Neural progenitor cell (in vitro differentiated cells): Measurements from ENCODE around the gene SLC47A1. TPM values are rescaled to one million over a fixed set of nuclear protein-coding genes. Genes with fewer than 3 reads are reported as not detected.

Experiments used
- DNase-seq: peaks from one replicate; pipeline ENCODE4 v3.0.0-alpha.2; 2016; ENCODE audit warnings: low spot score
- H2AFZ ChIP-seq: fragments of 200-600 bp; sonication (generic); replicated peaks from 2 replicates; pipeline ENCODE4 v1.6.1; 2016; ENCODE audit warnings: antibody characterized with exemption
- H3F3A ChIP-seq: fragments of 200-600 bp; sonication (generic); 2 replicates; pipeline ENCODE4 v1.6.1; 2016; ENCODE audit warnings: antibody characterized with exemption, low read depth
- H3K27ac ChIP-seq: fragments of 200-600 bp; sonication (generic); 2 replicates; pipeline ENCODE4 v1.5.1; 2016; ENCODE audit warnings: mild to moderate bottlenecking
- H3K27me3 ChIP-seq: fragments of 200-600 bp; sonication (generic); 2 replicates; pipeline ENCODE4 v1.6.1; 2016; ENCODE audit warnings: mild to moderate bottlenecking, moderate library complexity
- H3K36me3 ChIP-seq: fragments of 200-600 bp; sonication (generic); 2 replicates; pipeline ENCODE4 v1.5.1; 2016
- H3K4me1 ChIP-seq: fragments of 200-600 bp; sonication (generic); 2 replicates; pipeline ENCODE4 v1.6.1; 2016; ENCODE audit warnings: mixed run types
- H3K4me2 ChIP-seq: fragments of 200-600 bp; sonication (generic); 2 replicates; pipeline ENCODE4 v1.6.1; 2016
- H3K4me3 ChIP-seq: fragments of 200-600 bp; sonication (generic); 2 replicates; pipeline ENCODE4 v1.5.1; 2016
- H3K79me2 ChIP-seq: fragments of 200-600 bp; sonication (generic); 2 replicates; pipeline ENCODE4 v1.6.1; 2016; ENCODE audit warnings: low read depth
- H3K9ac ChIP-seq: fragments of 200-600 bp; sonication (generic); 2 replicates; pipeline ENCODE4 v1.6.1; 2016
- H3K9me3 ChIP-seq: fragments of 200-600 bp; sonication (generic); 2 replicates; pipeline ENCODE4 v1.5.1; 2016; ENCODE audit warnings: low read depth
- H4K20me1 ChIP-seq: fragments of 200-600 bp; sonication (generic); 2 replicates; pipeline ENCODE4 v1.6.1; 2016; ENCODE audit warnings: low read depth
- H3K27ac Mint-ChIP-seq: 3 replicates; pipeline ENCODE4 v1.8.0; 2021; ENCODE audit warnings: mixed read lengths
- H3K27me3 Mint-ChIP-seq: 2 replicates; pipeline ENCODE4 v1.8.0; 2022; ENCODE audit warnings: low read depth, mild to moderate bottlenecking, inconsistent platforms, moderate library complexity, mixed read lengths; ENCODE audit not compliant: insufficient read depth
- H3K36me3 Mint-ChIP-seq: 3 replicates; pipeline ENCODE4 v1.8.0; 2021; ENCODE audit warnings: mixed read lengths
- H3K4me1 Mint-ChIP-seq: 3 replicates; pipeline ENCODE4 v1.8.0; 2021; ENCODE audit warnings: mixed read lengths
- H3K4me3 Mint-ChIP-seq: 3 replicates; pipeline ENCODE4 v1.8.0; 2021; ENCODE audit warnings: mild to moderate bottlenecking, moderate library complexity, mixed read lengths
- H3K9me3 Mint-ChIP-seq: 3 replicates; pipeline ENCODE4 v1.8.0; 2020; ENCODE audit warnings: mixed read lengths
- EZH2 ChIP-seq: fragments of 200-600 bp; sonication (generic); IDR thresholded peaks from 2 replicates; pipeline ENCODE4 v1.6.1; 2017; ENCODE audit warnings: antibody characterized with exemption, mild to moderate bottlenecking, moderate library complexity
- EZH2phosphoT487 ChIP-seq: fragments of 200-600 bp; sonication (generic); IDR thresholded peaks from 2 replicates; pipeline ENCODE4 v1.6.1; 2017; ENCODE audit warnings: antibody characterized with exemption
- total RNA-seq: library from RNA; depleted of rRNA; stranded (reverse); fragments of >200 nt; gene quantifications from 2 replicates; pipeline ENCODE4 v1.2.3, GENCODE V29; 2015; ENCODE audit warnings: low replicate concordance
- TF ChIP-seq, protein P1 (sequence below): fragments of 200-600 bp; sonication (generic); IDR thresholded peaks from 2 replicates; pipeline ENCODE4 v1.5.1; 2017; ENCODE audit warnings: antibody characterized with exemption, mild to moderate bottlenecking

The SLC47A1 gene
- total RNA-seq, 1 donor from 2014 or later = 2.1 TPM

DNA sequence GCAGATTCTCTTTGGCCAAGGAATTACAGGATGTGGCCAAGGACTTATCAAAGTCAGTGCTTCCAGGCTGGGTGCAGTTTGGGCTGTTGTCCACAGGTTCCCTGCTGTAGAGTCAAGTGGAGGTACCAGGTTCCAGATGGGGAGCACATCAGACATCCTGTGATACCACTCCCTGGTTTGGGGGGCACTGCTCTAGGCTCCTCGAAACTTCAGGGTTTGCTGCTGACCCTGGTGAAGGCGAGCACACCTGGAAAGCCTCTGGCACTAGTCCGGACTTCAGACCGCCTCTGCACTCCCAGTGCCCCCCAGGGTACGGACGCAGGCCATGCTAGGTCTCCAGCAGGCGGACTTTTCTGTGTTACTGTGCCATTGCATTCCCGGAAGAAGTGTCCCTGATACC lies 10.7 kb downstream of the SLC47A1 start:
- Histone ChIP-seq H3K27ac (no peak overlapping the region), H3K4me3 (no peak overlapping the region), H3K4me1 (no peaks in the 10 kb centered on the region), H3K4me2 (no peak overlapping the region), H3K27me3 (no peaks in the 10 kb centered on the region), H3F3A (no peaks in the 10 kb centered on the region), H3K79me2 (no peaks in the 10 kb centered on the region), H2AFZ (no peak overlapping the region), H3K9ac (no peak overlapping the region), H3K36me3 (no peaks in the 10 kb centered on the region), H3K9me3 (no peaks in the 10 kb centered on the region), H4K20me1 (no peaks in the 10 kb centered on the region)
- H3K27ac Mint-ChIP-seq = no peak overlapping the region
- no peak overlapping the region for H3K4me3 Mint-ChIP-seq
- peaks cover 5% of the 10 kb centered on the region for H3K4me1 Mint-ChIP-seq
- H3K9me3 Mint-ChIP-seq = no peaks in the 10 kb centered on the region
- H3K36me3 Mint-ChIP-seq = no peaks in the 10 kb centered on the region
- DNase-seq = no peak
- TF ChIP-seq EZH2phosphoT487 = no peak
- H3K27me3 Mint-ChIP-seq = peaks cover 5% of the 10 kb centered on the region

DNA sequence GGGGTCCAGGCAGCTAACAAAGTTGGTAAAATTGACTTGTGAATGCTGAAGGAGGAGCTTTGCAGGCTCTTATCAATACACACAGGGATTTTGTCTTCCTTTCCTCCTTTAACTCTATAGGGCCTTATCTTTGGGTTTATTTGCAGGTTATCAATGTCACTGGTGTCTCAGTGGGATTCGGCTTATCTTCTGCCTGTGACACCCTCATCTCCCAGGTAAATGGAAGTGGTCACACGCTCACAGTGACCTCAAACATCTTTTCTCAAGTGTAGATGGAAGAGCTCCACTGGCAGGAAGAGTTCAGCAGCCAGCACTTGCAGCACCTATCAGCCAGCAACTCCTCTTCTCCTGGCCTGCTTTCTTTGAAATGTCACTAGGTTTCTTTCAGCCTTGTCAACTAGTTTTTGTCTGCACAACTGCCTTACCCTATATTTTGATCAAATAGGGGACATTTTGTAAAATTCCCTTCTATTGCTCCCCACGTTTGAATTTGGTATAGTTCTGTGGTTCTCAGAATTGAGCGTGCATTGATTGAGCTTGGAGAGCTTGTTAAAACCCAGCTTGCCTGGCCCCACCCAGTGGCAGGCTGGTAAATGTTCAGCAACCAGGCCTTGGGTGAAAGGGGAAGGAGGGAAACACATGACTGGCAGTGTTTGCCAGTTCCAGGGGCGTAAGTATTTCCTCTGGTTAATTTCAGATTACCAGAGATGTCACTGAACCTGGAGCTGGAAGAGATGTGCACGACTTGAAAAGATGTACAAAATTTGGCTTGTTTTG lies 12.8 kb downstream of the SLC47A1 start:
- Histone ChIP-seq H3K79me2 (no peaks in the 10 kb centered on the region), H3K9me3 (no peaks in the 10 kb centered on the region), H3K27ac (no peak overlapping the region), H3K9ac (no peak overlapping the region), H3K27me3 (no peaks in the 10 kb centered on the region), H3F3A (no peaks in the 10 kb centered on the region), H2AFZ (peak overlapping the region; percentile 17), H3K36me3 (no peaks in the 10 kb centered on the region), H3K4me3 (no peak overlapping the region), H3K4me2 (no peak overlapping the region), H3K4me1 (no peaks in the 10 kb centered on the region), H4K20me1 (no peaks in the 10 kb centered on the region)
- Mint-ChIP-seq H3K4me3 (no peak overlapping the region), H3K36me3 (no peaks in the 10 kb centered on the region), H3K27me3 (peaks cover 11% of the 10 kb centered on the region), H3K4me1 (peaks cover 2% of the 10 kb centered on the region), H3K9me3 (no peaks in the 10 kb centered on the region), H3K27ac (no peak overlapping the region)
- DNase-seq = peak; percentile 20
- TF ChIP-seq EZH2 (no peak), EZH2phosphoT487 (no peak)
- TF ChIP-seq, protein P1, sequence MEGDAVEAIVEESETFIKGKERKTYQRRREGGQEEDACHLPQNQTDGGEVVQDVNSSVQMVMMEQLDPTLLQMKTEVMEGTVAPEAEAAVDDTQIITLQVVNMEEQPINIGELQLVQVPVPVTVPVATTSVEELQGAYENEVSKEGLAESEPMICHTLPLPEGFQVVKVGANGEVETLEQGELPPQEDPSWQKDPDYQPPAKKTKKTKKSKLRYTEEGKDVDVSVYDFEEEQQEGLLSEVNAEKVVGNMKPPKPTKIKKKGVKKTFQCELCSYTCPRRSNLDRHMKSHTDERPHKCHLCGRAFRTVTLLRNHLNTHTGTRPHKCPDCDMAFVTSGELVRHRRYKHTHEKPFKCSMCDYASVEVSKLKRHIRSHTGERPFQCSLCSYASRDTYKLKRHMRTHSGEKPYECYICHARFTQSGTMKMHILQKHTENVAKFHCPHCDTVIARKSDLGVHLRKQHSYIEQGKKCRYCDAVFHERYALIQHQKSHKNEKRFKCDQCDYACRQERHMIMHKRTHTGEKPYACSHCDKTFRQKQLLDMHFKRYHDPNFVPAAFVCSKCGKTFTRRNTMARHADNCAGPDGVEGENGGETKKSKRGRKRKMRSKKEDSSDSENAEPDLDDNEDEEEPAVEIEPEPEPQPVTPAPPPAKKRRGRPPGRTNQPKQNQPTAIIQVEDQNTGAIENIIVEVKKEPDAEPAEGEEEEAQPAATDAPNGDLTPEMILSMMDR = peak; percentile 23

DNA sequence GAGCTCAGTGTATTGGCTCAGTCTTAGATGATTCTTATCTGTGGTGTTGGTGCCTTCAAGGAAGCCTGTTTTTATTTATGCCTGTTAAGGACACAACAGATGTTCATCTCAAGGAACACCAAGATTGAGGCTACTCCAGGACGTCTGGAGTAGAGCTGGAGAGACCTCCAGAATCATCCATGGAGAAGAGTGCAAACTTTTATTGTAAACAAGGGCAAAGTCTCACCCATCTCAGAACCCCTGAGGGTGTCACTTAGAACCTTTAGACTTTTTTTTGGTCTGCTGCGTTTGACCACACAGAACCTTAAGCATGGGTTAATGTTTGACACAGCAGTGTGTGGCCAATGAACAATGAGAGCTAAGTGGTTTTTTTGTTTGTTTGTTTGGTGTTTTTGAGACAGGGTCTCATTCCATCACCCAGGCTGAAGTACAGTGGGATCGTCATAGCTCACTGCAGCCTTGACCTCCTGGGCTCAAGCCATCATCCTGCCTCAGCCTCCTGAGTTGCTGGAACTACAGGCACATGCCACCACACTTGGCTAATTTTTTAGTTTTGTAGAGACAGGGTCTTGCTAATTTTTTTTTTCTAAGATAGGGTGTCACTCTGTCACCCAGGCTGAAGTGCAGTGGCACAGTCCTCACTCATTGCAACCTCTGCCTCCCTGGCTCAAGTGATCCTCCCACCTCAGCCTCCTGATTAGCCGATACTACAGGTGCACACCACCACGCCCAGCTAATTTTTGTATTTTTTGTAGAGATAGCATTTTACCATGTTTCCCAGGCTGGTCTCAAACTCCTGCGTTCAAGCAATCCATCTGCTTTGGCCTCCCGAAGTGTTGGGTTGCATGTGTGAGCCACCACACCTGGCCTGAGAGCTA lies 16.3 kb downstream of the SLC47A1 start:
- Histone ChIP-seq H3K27ac (no peak overlapping the region), H3K9ac (no peak overlapping the region), H3K27me3 (no peaks in the 10 kb centered on the region), H3K4me3 (no peak overlapping the region), H3K4me2 (no peak overlapping the region), H3K79me2 (no peaks in the 10 kb centered on the region), H4K20me1 (no peaks in the 10 kb centered on the region), H3K4me1 (no peaks in the 10 kb centered on the region), H3F3A (no peaks in the 10 kb centered on the region), H3K9me3 (no peaks in the 10 kb centered on the region), H3K36me3 (no peaks in the 10 kb centered on the region), H2AFZ (no peak overlapping the region)
- Mint-ChIP-seq H3K27ac (no peak overlapping the region), H3K27me3 (peaks cover 18% of the 10 kb centered on the region), H3K4me3 (no peak overlapping the region), H3K4me1 (no peaks in the 10 kb centered on the region), H3K36me3 (no peaks in the 10 kb centered on the region), H3K9me3 (no peaks in the 10 kb centered on the region)
- TF ChIP-seq EZH2phosphoT487 = no peak
- DNase-seq = no peak

DNA sequence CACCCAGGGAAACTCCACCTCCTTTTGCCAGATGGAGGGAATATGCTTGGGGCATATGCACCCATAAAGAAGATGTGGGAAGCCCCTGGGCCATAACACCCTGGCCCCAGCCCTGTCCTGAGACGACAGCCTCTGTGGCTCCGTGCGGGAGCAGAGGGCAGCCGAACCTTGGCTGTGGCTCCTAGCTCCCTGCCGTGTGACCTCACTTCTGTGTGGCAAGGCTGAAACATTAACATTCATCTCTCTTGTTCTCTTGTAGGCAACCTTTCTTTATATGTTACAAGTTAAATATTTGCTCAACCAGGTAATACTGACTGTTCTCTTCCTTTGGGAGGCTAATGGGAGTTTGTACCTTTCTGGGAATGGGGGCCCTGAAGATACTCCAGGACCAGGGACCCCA lies 17.5 kb downstream of the SLC47A1 start:
- Histone ChIP-seq H2AFZ (no peak overlapping the region), H3K4me3 (no peak overlapping the region), H4K20me1 (no peaks in the 10 kb centered on the region), H3K79me2 (no peaks in the 10 kb centered on the region), H3K9me3 (no peaks in the 10 kb centered on the region), H3K27me3 (no peaks in the 10 kb centered on the region), H3K4me2 (no peak overlapping the region), H3K36me3 (no peaks in the 10 kb centered on the region), H3K9ac (no peak overlapping the region), H3K27ac (no peak overlapping the region), H3K4me1 (no peaks in the 10 kb centered on the region), H3F3A (no peaks in the 10 kb centered on the region)
- TF ChIP-seq, protein P1 = no peak
- TF ChIP-seq EZH2 (no peak), EZH2phosphoT487 (no peak)
- Mint-ChIP-seq H3K27ac (no peak overlapping the region), H3K4me3 (no peak overlapping the region), H3K4me1 (no peaks in the 10 kb centered on the region), H3K36me3 (no peaks in the 10 kb centered on the region), H3K27me3 (peaks cover 20% of the 10 kb centered on the region), H3K9me3 (no peaks in the 10 kb centered on the region)
- DNase-seq = no peak
